Stimulated activated CD4-positive, alpha-beta T cell treated with anti-CD3 and anti-CD28 coated beads, Interleukin-4, amount 100 ng/mL, for 1 hour (primary cell): Measurements from ENCODE around the gene SLC15A2.
"Not testable (repeated sequence)": the region's sequence is repeated elsewhere in the genome, so short reads cannot be mapped to it uniquely, and the experiment has no call there.

Experiments
- DNase-seq: peaks from one replicate; pipeline ENCODE4 v3.0.0-alpha.2; 2020

The SLC15A2 gene, protein sequence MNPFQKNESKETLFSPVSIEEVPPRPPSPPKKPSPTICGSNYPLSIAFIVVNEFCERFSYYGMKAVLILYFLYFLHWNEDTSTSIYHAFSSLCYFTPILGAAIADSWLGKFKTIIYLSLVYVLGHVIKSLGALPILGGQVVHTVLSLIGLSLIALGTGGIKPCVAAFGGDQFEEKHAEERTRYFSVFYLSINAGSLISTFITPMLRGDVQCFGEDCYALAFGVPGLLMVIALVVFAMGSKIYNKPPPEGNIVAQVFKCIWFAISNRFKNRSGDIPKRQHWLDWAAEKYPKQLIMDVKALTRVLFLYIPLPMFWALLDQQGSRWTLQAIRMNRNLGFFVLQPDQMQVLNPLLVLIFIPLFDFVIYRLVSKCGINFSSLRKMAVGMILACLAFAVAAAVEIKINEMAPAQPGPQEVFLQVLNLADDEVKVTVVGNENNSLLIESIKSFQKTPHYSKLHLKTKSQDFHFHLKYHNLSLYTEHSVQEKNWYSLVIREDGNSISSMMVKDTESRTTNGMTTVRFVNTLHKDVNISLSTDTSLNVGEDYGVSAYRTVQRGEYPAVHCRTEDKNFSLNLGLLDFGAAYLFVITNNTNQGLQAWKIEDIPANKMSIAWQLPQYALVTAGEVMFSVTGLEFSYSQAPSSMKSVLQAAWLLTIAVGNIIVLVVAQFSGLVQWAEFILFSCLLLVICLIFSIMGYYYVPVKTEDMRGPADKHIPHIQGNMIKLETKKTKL

DNA sequence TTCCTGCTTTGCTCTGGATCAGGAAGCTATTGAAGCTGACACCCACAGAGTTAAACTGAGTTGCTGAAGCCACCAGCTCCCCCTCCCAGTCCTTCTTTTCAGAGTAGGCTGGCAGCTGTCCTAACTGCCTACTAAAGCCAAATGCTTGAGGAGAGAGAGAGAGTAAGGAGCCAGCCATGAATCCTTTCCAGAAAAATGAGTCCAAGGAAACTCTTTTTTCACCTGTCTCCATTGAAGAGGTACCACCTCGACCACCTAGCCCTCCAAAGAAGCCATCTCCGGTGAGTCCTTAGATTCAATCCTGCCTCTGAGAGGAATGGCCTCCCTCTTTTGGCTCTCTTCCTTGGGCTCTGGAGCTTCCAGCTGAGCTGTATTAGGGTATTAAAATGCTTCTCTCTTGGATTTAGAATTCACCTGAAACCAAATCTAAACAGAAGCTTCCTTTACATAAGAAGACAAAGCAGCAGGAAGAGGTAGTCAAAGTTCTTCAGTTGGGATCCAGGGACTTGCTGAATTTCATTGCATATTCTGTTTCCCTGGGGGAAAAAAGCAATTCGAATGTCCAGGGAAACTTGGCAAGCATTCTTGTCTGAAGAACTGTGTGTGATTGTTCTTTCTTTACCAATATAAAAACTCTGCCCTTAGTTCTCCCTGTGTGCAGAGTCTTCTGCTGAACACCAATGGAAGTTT lies at the start of gene SLC15A2:
TSS of gene SLC15A2 (plus strand) at position 101 of the 690 bp plus-strand sequence. CDS start at position 177, 76 bp downstream.
- DNase-seq: no peak

GRCh38 chr3:121844892-121845291 lies 49.3 kb upstream of the SLC15A2 start:
- DNase-seq: no peak

DNA sequence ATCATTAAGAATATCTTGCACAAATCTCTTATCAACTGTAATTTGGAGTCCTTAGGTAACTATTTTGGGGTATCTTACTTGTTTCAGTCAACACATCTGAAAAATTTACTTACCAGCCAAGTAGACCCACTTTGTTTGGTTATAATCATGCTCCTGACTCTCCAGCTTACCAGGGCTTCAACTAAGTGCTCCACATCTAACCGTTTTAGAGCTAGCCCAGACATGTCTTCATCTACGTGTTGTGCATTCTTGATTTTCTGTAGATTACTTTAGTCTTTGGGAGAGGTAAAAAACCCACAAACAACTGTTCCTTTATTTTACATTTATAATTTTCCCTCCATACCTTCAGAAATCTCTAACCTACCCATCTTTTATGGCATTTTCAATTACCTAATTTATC lies 41.9 kb upstream of the SLC15A2 start:
- DNase-seq: no peak

GRCh38 chr3:121855555-121855954 lies 38.6 kb upstream of the SLC15A2 start:
- DNase-seq: no peak

- not testable (repeated sequence) for DNase-seq
Observed at GRCh38 chr3:121857778-121858177, 36.4 kb upstream of the SLC15A2 start.

DNA sequence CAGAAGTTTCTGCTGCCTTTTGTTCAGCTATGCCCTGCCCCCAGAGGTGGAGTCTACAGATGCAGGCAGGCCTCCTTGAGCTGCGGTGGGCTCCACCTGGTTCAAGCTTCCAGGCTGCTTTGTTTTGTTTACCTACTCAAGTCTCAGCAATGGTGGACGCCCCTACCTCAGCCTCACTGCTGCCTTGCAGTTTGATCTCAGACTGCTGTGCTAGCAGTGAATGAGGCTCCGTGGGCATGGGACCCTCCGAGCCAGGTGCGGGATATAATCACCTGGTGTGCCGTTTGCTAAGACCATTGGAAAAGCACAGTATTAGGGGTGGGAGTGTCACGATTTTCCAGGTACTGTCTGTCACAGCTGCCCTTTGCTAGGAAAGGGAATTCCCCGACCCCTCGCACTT lies 31.0 kb upstream of the SLC15A2 start:
- not testable (repeated sequence) for DNase-seq

DNA sequence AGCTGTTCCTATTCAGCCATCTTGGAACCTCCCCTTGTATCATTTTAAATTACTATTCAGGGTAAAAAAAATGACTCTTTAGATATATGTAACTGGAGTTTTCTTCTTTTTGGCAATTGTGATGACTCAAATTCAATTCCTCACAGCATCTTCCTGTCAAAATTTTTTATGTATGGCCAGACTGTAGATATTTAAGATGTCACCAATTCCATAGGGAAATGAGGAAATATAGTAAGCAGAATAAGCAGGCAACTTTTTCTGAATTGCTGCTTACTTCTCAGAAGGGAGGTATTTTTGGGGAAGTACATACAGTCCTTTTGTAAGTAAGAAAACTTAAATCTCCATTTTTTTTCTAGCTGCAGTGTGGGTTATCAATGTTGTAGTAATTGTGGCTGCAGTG lies 30.4 kb upstream of the SLC15A2 start:
- no peak for DNase-seq

DNA sequence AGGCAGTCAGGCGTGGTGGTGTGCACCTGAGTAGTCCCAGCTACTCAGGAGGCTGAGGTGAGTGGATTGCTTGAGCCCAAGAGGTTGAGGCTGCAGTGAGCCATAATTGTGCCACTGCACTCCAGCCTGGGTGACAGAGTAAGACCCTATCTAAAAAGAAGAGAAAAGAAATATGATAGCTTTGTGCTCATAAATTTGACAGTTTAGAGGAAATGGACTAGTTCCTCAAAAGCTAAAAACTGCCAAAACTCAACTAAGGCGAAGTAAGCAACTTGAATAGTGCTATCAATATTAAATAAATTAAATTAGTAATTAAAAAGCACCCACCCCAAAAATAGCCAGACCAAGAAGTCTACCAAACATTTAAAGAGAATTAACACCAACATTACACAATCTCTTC lies 24.5 kb upstream of the SLC15A2 start:
- no peak for DNase-seq

DNA sequence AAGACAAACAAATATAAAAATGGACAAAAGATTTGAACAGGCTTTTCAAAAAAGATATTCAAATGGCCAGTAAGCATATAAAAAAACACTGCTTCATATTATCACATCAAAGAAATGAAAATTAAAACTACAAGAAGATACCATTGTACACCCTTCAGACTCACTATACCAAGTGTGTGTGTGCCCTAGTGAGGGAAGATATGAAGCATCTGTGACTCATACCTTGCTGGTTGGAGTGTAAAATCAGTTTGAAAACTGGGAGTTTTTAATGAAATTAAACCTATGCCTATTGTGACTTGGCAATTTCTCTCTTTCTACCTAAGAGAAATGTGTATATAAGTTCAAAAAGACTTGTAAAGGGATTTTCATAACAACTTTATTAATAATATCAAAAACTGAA lies 23.5 kb upstream of the SLC15A2 start:
- no peak for DNase-seq

DNA sequence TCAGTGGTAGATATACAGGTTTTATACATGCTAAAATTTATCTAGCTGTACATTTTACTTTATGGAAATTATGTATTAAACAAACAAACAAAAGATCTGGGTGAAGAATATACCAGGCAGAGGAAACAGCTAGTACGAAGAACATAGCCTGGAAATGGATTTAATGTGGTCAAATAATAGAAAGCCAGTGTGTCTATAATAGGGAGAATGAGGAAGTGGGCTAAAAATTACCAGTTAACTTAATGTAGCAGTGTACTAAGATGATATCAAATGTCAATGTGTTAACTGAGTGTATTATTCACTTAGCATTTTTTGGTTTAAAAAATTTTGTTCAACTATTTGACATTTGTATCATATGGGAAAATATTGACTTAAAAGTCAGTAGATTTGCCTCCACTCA lies 22.8 kb upstream of the SLC15A2 start:
- no peak for DNase-seq

- no peak for DNase-seq
Observed at GRCh38 chr3:121878411-121878810, 15.8 kb upstream of the SLC15A2 start.

DNA sequence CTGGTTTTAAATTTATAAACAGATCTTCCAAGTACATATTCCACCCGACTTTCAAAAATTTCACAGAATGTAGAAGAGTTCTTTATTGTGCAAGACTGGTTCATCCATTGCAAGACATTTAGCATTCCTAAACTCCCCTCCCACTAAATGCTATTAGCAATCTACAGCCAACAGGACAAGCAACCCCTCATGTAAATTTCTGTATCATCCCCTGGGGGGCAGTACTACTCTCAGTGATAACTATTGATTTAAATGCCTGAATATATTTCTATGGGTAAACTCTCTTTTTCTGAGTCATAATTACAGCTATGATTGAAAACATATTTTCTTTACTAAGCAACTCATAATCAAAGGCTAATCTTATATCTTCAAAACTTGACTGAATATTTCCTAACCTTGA lies 10.7 kb upstream of the SLC15A2 start:
- no peak for DNase-seq

DNA sequence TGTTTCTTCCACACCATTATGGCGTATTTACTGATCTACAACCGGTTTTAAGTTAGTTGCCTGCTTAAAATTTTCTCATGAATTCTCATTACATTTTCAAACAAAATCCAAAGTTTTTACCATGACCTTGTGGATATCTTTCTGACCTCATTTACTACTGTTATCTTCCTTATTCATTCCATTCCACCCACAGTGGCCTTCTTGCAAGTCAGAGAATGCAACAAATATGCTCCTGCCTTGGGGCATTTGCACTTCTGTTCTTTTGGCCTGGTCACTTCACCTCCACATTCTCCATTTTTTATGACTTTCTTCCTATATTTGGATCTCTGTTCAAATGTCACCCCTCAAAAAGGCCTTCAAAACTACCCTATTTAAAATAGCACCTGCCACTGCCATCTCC lies 8.8 kb upstream of the SLC15A2 start:
- DNase-seq: no peak

DNA sequence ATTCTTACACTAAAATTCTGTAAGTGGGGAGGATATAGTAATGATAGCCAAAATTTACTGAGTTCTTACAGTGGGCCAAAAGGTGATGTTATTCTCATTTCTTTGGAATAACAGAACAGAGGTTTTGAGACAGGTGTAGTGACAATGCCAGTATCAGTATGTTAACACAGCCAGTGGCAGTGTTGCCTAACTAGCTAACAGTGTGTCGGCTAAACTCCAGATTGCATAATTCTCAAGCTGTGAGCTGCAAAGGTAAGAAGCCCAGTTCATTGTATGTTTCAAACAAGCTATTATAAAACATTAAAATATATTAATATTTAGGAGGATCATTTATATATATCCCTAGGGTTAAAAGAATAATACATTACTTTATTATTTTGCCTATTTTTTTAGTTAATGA lies 920 bp downstream of the SLC15A2 start:
- DNase-seq: no peak

DNA sequence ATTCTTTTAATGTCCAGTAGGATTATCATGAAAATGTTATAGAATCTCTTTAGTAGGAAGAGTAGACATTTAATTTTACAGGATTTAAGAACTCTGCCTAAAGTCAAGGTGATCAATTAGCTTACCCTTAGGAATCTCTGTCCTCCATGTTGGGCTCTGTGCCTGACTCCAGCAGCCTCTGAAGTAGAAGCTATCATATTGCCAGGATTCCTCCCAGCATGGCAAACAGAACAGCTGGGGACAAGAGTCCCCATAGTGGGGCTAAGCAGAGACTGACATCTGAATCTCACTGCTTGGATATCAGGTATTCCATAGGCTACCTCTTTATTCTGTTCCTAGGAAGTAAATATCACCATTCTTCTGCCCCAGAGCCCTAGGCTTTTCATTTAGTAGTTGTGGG lies 1.5 kb downstream of the SLC15A2 start:
- no peak for DNase-seq

DNA sequence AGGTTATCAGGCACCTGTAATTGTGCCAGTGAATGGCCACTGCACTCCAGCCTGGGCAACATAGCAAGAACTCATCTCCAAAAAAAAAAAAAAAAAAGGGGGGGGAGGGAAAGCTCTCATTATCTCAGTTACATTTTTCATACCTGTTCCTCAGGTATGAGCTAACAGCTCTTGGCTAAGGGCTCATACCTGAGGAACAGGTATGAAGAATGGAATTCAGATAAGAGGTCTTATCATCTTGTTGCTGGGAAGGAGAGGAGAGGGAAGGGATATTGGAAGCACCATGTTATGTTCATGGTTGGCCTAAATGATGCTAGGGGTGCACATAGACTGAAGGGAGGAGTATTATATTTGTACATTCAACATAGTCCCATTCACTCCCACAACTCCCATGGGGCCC lies 2.6 kb downstream of the SLC15A2 start:
- no peak for DNase-seq

GRCh38 chr3:121897296-121897695 lies 3.1 kb downstream of the SLC15A2 start:
- no peak for DNase-seq

DNA sequence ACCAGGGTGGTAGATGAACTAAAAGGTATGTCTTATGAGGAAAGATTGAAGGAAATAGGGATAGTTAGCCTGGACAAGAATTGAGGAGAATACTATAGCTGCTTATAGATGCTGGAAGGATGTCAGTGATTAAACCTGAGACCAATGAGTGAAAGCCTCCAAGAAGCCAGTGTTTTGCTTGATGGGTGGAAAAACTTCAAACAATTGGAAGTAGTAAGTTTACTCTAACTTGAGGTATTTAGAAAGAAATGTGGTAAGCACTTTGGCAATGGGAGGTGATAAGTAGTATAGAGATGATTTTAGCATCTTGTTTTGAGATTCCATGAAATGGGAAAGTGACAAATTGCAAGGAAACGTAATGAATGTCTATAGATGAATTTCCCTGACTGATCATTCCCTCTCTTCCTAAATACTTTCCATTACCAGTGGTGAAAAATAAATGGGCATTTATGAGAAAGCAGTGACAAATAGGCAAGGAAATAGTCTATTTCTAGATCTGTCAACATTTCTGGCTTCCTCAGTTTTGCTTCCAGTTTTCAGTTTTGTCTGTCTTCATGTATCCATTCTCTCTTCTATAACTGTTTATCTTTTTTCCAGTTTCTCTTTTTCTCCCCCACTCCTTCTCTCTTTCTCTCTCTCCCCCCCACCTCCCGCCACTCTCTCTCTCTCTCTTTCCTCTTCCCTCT lies 19.2 kb downstream of the SLC15A2 start:
- no peak for DNase-seq

- DNase-seq: no peak
Observed at GRCh38 chr3:121914081-121914998, 20.1 kb downstream of the SLC15A2 start.

DNA sequence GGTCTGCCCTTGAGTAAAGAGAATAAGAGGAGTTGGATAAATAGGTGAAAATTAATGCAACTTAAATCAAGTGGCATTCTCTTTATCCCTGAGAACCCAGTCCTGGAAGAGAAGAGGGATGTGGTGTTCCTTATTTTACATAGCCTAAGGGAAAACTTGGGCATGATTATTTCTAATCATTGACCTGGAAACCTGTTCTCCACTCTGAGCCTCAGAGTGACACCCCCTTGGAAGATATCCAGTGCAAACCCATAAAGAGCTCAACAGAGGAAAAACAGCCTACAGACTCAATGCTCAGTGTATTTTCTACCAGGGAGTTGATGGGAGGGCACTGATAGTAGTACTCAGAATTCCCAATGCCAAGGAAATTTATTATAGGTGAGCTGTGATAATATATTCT lies 22.0 kb downstream of the SLC15A2 start:
- DNase-seq: no peak

DNA sequence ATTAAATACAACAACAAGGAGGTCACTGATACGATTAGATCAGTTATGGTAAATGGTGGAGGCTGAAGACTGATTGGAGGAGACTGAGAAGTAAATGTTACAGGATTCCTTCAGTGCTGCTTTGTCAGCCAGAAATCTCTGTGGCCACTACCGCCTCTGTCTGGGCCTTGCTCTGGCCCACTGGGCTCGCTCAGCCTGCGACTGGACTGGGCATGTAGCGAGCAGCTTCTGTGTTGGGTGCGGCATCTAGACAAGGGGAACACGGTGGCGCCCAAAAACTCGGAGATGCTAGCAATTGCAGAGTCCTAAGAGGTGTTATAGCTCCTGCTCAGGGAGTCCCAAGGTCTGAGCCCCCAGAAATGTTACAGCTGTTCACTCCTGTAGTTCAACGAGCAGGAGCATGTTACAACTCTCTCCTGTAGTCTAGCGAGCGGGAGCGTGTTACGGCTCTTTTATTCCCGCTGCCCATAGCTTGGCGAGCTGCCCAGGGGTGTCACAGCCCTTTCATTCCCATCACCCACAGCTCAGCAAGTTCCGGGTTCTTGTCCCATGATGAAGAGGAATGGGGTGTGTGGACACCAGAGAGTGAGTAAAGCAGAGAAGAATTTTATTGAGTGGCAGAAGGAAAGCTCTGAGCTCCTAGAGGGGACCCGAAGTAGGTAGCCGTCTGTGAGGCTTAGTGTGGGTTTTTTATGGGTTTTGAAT lies 24.7 kb downstream of the SLC15A2 start:
- no peak for DNase-seq
